NCI-H128 (cell line): Measurements from ENCODE around the gene ACAT1.
"Not testable (repeated sequence)": the region's sequence is repeated elsewhere in the genome, so short reads cannot be mapped to it uniquely, and the experiment has no call there.

Source experiments
- DNase-seq: peaks from one replicate; lab custom pipeline; 2025; ENCODE audit not compliant: unreplicated experiment; lab: John Stamatoyannopoulos, UW

ACAT1 gene

DNA sequence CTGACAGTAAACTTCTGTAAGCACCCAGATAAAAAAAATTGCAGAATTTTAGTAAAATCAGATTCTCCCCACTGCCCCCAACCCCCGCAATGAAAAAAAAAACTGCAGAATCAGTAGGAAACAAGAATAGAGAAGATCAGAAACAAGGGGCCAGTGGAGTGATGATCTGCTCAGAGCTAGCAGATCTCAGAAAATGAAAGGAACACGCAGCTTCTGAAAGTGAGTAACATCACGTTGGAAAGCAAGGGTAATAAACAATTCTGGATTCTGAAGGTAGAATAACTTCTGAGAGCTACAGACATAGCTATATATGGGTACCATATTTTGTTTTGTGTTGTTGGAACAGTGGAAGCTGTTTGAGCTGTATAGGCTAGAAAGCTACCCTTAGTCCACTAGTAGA lies 23.2 kb downstream of the ACAT1 start:
- DNase-seq = no peak

DNA sequence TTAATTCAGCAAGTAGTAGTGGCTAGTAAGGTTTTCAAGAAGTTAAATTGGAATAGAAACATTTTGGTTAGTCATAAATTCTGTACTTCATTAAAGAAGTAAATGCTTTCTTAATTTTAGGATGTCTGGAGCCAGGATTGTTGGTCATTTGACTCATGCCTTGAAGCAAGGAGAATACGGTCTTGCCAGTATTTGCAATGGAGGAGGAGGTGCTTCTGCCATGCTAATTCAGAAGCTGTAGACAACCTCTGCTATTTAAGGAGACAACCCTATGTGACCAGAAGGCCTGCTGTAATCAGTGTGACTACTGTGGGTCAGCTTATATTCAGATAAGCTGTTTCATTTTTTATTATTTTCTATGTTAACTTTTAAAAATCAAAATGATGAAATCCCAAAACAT lies 25.8 kb downstream of the ACAT1 start:
- DNase-seq = no peak

DNA sequence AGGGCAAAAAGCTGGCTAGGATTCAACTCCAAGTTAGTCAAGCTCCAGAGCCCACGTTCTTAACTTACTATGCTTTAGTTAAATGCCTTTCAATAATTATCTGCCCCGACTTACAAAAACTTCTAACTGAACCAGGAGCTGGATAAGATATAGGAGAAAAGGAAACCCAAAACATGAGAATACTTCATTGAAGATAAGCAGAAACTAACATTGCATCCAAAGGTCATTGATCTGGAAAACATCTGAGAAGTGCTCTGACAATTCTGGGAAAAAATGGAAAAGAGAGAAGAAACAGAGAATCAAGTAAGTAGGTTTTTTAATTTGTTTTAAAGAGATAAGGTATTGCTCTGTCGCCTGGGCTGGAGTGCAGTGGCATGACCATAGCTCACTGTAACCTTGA lies 27.2 kb downstream of the ACAT1 start:
- DNase-seq = no peak

DNA sequence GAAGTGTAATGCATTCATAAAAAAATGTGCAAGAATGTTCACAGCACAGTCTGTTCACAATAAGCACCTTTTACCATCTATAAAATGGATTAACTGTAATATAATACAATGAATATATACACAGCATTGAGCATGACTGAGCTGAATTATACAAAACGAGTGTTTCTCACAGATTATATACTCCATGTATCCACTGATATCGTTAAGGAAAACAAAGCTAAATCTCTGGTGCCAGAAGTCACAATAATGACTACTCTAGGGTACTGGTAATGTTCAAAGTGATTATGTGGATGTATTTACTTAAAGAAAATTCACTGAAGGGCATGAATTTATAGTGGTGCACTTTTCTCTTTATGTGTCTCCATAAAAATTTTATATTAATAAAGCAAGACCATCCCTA lies 33.2 kb downstream of the ACAT1 start:
- DNase-seq = no peak

DNA sequence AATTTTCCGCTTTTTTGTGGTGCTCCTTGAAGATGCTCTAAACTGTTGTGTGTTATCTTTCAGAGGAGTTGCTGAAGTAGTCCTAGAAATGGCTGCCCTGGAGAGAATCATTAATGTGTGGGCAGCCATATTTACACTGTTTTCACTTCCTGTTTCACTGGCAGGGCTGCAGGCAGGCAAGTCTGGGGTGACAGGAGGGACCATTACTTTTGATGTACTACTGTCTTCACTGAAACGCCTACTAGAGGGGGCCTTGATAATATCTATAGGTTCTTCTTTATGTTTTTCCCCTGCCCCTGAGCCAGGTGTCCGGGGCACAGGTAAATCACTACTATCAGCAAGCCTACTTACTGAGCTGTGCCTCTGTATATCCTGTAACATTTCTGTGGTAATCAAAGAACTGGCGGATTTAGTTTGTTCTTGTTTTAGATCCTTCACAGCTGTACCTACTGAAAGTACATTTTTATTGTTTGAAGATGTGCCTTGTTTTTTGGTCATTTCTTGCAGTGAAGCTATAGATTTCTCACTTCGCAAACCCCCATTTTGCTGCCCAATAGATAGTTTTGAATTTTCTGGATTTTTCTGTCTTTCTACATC lies 39.7 kb downstream of the ACAT1 start:
- no peak for DNase-seq

DNA sequence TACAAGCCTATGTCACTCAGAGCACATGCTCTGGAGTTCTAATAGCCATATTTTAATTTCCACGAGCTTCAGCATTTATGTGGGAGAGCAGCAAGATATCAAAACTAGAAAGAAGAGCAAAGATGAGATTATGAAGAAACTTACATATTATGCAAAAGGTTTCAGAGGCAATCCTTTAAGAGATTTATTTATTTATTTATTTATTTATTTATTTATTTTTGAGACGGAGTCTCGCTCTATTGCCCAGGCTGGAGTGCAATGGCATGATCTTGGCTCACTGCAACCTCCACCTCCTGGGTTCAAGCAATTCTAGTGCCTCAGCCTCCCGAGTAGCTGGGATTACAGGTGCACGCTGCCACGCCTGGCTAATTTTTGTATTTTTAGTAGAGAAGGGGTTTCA lies 41.5 kb downstream of the ACAT1 start:
- not testable (repeated sequence) for DNase-seq

DNA sequence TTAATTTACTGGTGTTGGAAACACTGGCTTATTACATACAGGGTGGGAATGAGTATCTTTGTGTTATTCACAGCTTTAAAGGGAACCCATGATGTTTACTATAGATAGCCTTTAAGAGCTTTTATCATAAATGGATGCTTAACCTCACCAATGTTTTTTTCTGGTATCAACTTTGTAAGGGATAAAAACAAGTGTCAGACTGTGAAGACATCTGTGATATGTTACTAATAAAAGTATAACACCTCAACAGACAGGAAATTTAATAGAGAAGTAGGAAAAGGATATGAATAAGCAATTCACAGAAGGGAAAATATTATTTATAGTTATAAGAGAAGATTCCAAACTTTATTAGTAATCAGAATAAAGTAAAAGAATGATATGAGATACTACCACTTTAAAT lies 46.3 kb downstream of the ACAT1 start:
- no peak for DNase-seq

DNA sequence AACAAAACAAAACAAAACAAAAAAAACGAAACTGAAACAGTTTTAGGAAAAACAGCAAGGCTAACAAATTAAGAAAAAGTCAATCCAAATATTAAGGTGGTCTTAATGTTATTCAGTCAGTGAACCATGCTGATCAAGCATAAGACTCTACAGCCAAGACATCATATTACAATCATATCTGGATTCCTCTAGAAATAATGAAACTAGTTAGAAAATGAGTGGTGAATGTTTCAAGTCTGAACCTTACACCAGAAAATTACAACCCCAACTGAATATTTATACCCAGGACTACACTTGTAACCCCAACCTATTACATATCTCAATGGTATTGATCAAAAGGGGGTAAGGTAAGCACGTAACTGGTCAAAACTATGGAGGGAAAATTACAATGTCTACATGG lies 48.8 kb downstream of the ACAT1 start:
- no peak for DNase-seq

DNA sequence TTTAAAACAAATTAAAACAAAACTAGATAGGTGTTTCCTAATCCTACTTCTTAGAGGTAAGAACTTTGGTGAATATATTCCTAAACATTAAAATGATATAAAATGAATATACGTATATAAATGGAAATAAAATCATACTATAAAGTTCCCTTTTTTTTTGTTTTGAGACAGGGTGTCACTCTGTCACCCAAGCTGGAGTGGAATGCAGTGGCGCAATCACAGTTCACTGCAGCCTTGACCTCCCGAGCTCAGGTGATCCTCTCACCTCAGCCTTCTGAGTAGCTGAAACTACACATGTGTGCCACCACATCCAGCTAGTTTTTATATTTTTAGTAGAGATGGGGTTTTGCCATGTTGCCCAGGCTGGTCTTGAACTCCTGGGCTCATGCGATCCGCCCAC lies 56.2 kb downstream of the ACAT1 start:
- DNase-seq = no peak

DNA sequence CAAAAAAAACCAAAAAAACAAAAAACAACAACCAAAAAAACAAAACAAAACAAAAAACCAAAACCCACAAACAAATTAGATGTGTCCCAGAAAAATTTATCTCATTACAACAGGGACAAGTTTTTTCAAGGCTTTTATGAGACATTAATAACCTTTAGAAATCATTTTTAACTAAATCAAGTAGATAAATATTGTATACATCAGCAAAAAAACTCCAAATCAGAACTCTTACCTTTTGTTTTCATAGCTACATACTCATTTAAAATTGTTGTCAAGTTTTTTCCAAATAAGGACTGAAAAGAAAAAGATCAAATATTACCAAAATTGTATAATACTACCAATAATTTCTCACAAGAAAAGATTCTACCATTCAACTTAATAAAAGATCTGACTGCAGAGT lies 72.4 kb downstream of the ACAT1 start:
- no peak for DNase-seq

DNA sequence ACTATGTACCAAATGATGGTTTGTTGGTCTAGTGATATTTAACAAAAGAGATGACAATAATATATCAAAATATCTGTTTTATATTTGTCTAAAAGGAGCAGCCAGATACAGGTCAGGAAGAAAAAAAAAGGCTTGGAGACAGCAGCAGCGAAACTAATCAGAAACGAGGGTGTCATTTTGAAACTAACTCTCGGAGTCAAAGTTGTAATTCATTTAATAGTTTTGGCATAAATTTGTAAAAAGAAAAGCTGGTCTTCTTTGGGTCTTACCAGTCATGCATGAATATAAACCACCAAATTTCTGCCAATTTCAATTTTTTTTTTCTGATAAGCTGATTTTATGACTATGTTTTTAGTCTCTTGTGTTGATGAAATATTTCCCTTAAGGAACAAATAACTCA lies 75.5 kb downstream of the ACAT1 start:
- no peak for DNase-seq
